ACC112 (cell line): ENCODE data around the gene NPL.

ENCODE experiments used
- H2AFZ ChIP-seq: fragments of 200-600 bp; sonication (generic); one replicate; pipeline ENCODE4 v1.6.0; 2017; ENCODE audit warnings: antibody characterized with exemption, low read length; ENCODE audit not compliant: unreplicated experiment
- H3K27ac ChIP-seq: fragments of 200-600 bp; sonication (generic); 2 replicates; pipeline ENCODE4 v1.5.1; 2014; ENCODE audit warnings: low read depth, mild to moderate bottlenecking, antibody characterized with exemption, low read length, moderate library complexity
- H3K27me3 ChIP-seq: fragments of 200-600 bp; sonication (generic); 2 replicates; pipeline ENCODE4 v1.6.1; 2014; ENCODE audit warnings: mild to moderate bottlenecking, antibody characterized with exemption, low read length, moderate library complexity, mixed read lengths; ENCODE audit not compliant: insufficient read depth
- H3K36me3 ChIP-seq: fragments of 200-600 bp; sonication (generic); 2 replicates; pipeline ENCODE4 v1.6.1; 2016; ENCODE audit warnings: mild to moderate bottlenecking, antibody characterized with exemption, low read length, moderate library complexity, mixed read lengths; ENCODE audit not compliant: insufficient read depth
- H3K4me1 ChIP-seq: fragments of 200-600 bp; sonication (generic); one replicate; pipeline ENCODE4 v1.6.1; 2016; ENCODE audit warnings: low read length, mixed read lengths; ENCODE audit not compliant: insufficient read depth, unreplicated experiment, control insufficient read depth
- H3K4me3 ChIP-seq: fragments of 200-600 bp; sonication (generic); 2 replicates; pipeline ENCODE4 v1.5.1; 2014; ENCODE audit warnings: mild to moderate bottlenecking, low read depth, low read length
- H3K79me2 ChIP-seq: fragments of 200-600 bp; sonication (generic); one replicate; pipeline ENCODE4 v1.6.0; 2016; ENCODE audit warnings: low read length; ENCODE audit not compliant: control insufficient read depth, unreplicated experiment, insufficient read depth

The NPL gene

DNA sequence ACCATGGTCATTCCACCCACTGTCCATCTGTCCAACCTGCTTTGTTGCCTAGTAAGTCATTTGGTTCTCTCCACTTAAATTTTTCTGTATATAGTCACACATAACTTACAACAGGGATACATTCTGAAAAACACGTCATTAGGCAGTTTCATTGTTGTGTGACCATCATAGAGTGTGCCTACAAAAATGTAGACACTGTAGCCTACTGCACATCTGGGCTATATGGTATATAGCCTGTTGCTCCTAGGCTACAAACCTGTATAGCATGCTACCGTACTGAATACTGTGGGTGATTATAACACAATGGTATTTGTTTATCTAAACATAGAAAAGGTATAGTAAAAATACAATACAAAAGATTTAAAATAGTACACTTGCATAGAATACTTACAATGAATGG lies 10.0 kb upstream of the NPL start:
- H3K79me2 ChIP-seq, result no peaks in the 10 kb centered on the region
- H3K27ac ChIP-seq, result no peak overlapping the region
- peaks cover 3% of the 10 kb centered on the region for H3K4me1 ChIP-seq
- H3K27me3 ChIP-seq, result no peaks in the 10 kb centered on the region
- H2AFZ ChIP-seq, result no peak overlapping the region
- H3K36me3 ChIP-seq, result no peaks in the 10 kb centered on the region
- H3K4me3 ChIP-seq, result no peak overlapping the region

DNA sequence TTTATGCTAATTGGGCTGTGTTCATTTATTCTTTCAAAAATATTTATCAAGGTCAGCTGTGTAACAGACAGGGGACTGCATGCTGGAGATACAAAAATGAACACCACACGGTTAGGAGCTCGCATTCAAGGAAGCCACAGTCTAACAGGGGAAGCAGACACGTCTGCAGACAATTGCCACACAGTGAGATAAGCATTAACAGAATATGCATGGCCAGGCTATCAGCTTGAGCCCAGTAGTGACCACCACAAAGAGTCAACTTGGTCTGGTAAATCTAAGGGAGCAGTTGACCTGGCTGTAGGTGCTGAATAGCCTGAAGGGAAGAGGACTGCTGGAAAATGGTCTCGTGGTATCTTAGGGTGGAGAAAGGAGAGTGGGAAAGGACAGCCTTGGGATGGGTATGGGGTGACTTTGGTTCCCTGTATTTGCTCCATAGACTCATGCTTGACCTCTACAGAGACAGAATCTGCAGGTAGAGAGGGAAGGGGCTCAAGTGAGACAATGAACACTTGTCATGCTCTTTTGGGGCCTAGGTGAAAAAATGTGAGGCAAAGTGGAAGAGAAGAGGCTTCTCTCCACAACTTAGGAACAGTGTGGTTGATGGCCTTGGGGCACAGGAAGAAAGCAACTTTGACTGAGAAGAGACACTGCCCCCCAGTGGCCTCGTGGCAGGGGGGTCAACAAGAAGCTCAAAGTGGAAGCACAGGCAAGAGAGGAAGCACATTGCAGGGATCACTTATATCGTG lies 7.6 kb upstream of the NPL start:
- peaks cover 3% of the 10 kb centered on the region for H3K4me1 ChIP-seq

DNA sequence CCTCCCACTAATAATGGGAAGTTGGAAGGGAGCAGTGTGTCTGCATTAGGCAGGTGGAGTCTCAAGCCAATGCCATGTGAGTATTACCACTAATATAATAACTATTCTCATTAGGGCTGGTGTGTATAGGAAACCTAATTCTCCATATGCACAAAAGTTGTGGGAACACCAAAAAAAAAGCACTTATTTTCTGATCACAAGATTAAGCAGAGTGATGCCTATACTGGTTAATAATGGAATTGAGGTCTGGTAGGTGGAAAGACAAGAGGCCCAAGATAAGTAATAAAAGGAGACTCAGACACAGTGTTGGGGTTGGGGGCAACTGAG lies 7.0 kb upstream of the NPL start:
- no peaks in the 10 kb centered on the region for H3K27me3 ChIP-seq
- H3K27ac ChIP-seq, result no peak overlapping the region
- no peaks in the 10 kb centered on the region for H3K36me3 ChIP-seq
- no peaks in the 10 kb centered on the region for H3K4me1 ChIP-seq
- H2AFZ ChIP-seq, result no peak overlapping the region
- no peak overlapping the region for H3K4me3 ChIP-seq
- no peaks in the 10 kb centered on the region for H3K79me2 ChIP-seq

More for the DNA sequence above, 7.6 kb upstream of the NPL start:
- Histone ChIP-seq H3K36me3 (no peaks in the 10 kb centered on the region), H3K27ac (no peak overlapping the region), H3K27me3 (no peaks in the 10 kb centered on the region), H3K79me2 (no peaks in the 10 kb centered on the region), H2AFZ (no peak overlapping the region), H3K4me3 (no peak overlapping the region)

DNA sequence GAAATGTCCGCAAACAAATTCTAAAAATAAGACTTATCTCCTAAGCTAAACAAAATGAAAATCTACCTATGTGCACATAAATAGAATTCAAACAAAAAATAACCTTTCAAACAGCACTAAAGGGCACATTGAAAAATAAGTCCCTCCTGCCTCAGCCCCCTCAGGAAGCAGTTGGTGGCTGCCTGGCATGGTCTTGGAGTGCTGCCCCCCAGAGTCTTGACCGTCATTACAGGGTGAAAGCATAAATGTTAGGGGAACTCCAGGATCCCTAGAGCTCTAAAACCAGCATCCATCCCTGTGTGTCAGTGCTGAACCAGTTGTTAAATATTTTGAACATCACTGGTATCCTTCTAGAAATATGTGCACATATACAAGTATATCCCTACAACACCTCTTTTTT lies 6.5 kb upstream of the NPL start:
- no peaks in the 10 kb centered on the region for H3K79me2 ChIP-seq
- H3K4me1 ChIP-seq, result no peaks in the 10 kb centered on the region
- no peak overlapping the region for H3K4me3 ChIP-seq
- no peak overlapping the region for H2AFZ ChIP-seq
- H3K27ac ChIP-seq, result no peak overlapping the region
- H3K36me3 ChIP-seq, result no peaks in the 10 kb centered on the region
- no peaks in the 10 kb centered on the region for H3K27me3 ChIP-seq

DNA sequence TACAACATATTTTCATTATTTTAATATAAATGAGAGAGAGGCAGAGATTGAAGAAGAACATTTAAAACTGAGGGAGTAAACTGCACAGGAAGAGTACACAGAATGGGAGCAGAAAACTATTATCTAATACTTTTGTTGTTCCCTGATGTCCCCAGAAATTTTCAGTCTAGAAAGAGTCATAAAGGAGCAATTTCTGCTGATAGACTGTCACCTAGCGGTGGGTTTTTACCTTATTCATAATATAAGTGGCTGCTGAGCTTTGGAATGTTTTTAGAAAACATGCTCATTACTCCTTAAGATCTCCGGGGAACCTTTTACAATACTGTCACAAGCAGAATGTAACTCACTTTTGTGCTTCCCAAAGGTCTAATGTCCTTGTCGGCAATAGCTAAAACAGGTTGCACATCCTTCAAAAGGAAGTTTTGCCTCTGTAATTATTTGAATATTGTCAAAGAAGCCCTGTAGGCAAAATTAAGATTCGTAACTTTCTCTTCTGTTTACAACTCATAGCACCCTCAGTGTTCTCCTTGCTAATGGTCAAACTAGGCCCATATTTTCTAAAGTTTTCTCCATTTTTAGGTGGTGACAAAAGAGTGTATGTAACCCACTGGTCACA lies 4.9 kb upstream of the NPL start:
- no peaks in the 10 kb centered on the region for H3K36me3 ChIP-seq
- H2AFZ ChIP-seq, result peak overlapping the region; percentile 15

DNA sequence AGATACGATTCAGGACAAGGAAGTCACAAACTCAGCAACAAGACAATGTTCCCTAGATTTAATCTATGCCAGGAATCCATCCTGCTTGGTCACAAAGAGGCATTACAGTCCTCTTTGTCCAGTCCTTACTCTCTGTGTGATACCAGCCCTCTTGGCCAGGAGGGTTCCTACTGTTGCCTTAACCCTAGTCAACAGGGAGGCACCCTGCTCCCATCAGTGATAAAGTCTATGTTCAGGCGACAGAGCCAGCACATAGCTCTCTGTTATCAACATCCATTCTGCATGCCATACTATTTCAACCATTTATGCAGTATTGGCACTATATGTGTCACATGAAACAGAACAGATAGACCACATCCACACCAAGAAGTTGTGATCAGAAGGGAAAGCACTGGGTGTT lies 4.4 kb upstream of the NPL start:
- no peak overlapping the region for H2AFZ ChIP-seq
- no peak overlapping the region for H3K4me3 ChIP-seq
- H3K36me3 ChIP-seq, result no peaks in the 10 kb centered on the region
- no peaks in the 10 kb centered on the region for H3K79me2 ChIP-seq
- H3K27me3 ChIP-seq, result no peaks in the 10 kb centered on the region
- H3K27ac ChIP-seq, result no peak overlapping the region
- H3K4me1 ChIP-seq, result no peaks in the 10 kb centered on the region

More for the DNA sequence above, 4.9 kb upstream of the NPL start:
- no peaks in the 10 kb centered on the region for H3K79me2 ChIP-seq
- no peaks in the 10 kb centered on the region for H3K27me3 ChIP-seq
- no peaks in the 10 kb centered on the region for H3K4me1 ChIP-seq
- H3K27ac ChIP-seq, result no peak overlapping the region
- H3K4me3 ChIP-seq, result no peak overlapping the region

DNA sequence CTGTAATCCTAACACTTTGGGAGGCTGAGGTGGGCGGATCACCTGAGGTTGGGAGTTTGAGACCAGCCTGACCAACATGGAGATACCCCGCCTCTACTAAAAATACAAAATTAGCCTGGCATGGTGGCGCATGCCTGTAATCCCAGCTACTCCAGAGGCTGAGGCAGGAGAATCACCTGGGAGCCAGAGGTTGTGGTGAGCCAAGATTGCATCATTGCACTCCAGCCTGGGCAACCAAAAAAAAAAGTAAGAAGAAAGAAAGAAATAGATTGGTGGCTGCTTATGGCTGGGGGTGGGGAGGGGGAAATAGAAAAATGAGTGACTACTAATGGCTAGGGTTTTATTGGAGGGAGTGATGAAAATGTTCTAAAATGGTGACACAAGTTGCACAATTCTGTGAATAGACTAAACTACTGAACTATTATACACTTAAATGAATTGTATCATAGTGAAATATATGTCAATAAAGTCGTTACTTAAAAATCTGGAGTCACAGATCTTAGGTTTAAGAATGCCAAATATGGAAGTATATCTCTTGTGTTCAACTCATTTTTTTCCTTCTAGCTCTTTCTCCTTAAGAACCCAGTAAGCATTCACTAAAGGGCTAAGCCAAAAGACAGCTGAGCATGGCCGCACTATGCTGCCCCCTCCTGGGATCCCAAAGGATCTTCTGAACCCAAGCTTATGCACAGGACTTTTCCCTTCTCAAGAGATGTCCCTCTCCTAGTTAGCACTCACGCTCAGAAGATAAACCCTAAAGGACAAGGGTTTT lies 3.2 kb upstream of the NPL start:
- Histone ChIP-seq H3K27ac (no peak overlapping the region), H2AFZ (no peak overlapping the region), H3K4me1 (no peaks in the 10 kb centered on the region), H3K4me3 (no peak overlapping the region), H3K36me3 (no peaks in the 10 kb centered on the region), H3K27me3 (no peaks in the 10 kb centered on the region), H3K79me2 (no peaks in the 10 kb centered on the region)

DNA sequence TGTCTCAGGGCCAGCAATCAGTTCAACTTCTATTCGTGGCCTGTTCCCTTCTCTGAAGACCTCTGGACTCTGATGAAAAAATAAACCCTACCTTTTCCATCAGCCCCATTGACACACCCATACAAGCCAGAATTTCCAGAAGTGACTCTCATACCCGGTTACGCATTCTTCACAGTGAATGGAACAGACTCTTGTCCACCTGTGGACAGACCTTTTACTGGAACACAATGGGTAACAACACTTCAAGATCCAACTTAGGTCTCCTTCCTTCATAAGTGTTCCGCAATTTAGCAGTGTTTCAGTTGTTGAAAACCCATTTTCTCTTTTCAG lies 2.6 kb upstream of the NPL start:
- no peaks in the 10 kb centered on the region for H3K27me3 ChIP-seq
- no peaks in the 10 kb centered on the region for H3K36me3 ChIP-seq

DNA sequence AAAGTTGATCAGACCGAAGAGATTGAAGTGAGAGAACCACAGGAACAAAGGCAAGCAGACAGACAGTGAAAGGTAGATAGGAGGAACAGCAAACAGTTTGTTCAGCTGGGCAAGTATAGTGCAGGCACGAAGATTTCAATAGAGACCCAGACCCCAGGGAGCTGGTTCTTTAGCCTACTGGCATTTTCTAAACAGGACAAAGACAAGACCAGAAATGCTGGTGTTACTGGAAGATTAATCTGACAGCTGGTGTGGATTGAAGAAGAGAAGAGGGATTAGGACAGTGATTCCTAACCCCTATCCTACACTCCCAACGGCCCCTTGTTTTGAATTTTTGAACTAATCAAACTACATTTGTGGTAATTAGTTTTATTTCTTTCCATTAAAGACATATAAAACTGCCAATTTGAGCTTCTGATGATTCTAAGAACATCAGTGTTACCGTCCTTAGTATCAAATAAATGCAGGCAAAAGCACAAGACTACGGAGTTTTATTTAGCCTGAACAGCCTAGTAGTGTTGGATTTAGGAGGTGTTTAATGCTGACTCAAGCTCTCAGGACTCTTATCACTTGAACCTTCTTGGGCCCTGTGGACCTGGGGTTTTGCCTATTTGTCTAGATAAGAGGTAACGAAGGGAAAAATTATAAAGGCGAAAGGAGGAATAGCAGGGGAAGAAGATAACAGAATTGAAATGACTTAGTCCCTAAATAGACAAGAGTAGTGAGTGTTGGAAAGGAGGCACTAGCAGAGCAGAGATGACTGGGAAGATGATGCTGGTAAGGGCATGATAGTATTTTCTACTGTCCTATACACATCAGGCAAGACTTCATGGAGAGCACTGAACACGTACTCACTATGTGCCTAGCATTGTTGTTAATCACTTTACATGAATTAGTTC lies 2.0 kb downstream of the NPL start:
- no peaks in the 10 kb centered on the region for H3K27me3 ChIP-seq

More for the DNA sequence above, 2.6 kb upstream of the NPL start:
- no peaks in the 10 kb centered on the region for H3K4me1 ChIP-seq
- no peak overlapping the region for H3K4me3 ChIP-seq
- no peak overlapping the region for H2AFZ ChIP-seq
- no peak overlapping the region for H3K27ac ChIP-seq
- H3K79me2 ChIP-seq, result no peaks in the 10 kb centered on the region

DNA sequence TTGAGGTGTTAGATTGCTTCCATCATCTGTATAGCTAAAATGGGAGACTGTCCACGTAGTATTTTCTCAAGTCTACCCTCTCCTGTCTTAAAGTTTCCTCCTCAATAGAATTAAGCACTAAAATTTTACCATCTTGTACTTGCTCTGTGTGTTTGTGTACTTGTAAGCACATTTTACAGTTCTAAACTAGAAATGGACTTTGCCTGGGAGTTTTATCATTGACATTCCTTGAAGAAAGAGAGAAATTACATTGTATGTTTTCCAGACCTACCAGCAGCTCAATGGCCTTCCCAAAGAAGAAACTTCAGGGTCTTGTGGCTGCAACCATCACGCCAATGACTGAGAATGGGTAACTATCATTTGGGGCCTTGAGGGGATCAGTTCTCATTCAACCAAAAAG lies 4.5 kb downstream of the NPL start:
- Histone ChIP-seq H3K4me3 (no peak overlapping the region), H3K27ac (no peak overlapping the region), H2AFZ (no peak overlapping the region), H3K4me1 (no peaks in the 10 kb centered on the region), H3K27me3 (no peaks in the 10 kb centered on the region), H3K36me3 (no peaks in the 10 kb centered on the region), H3K79me2 (no peaks in the 10 kb centered on the region)

More for the DNA sequence above, 2.0 kb downstream of the NPL start:
- Histone ChIP-seq H3K4me3 (no peak overlapping the region), H3K36me3 (no peaks in the 10 kb centered on the region), H2AFZ (no peak overlapping the region), H3K27ac (no peak overlapping the region), H3K4me1 (no peaks in the 10 kb centered on the region), H3K79me2 (no peaks in the 10 kb centered on the region)
